HG02938 (cell line): Measurements from ENCODE around the gene NCKAP5L.
"Not testable (repeated sequence)": the region's sequence is repeated elsewhere in the genome, so short reads cannot be mapped to it uniquely, and the experiment has no call there.

Experiments used
- ATAC-seq: cut with Tn5 transposase; IDR thresholded peaks from one replicate; pipeline ENCODE4 v1.9.1; 2021; ENCODE audit warnings: mild to moderate bottlenecking, moderate library complexity; ENCODE audit not compliant: unreplicated experiment

Gene NCKAP5L

GRCh38 chr12:49783917-49784676, 44.1 kb downstream of the NCKAP5L start:
- ATAC-seq = no peak

GRCh38 chr12:49780914-49781313, 47.3 kb downstream of the NCKAP5L start:
- ATAC-seq = not testable (repeated sequence)

- no peak for ATAC-seq
Measured at GRCh38 chr12:49779581-49779980, 48.6 kb downstream of the NCKAP5L start.

GRCh38 chr12:49777800-49778748, 50.1 kb downstream of the NCKAP5L start:
- ATAC-seq = no peak

- ATAC-seq = no peak
Measured at GRCh38 chr12:49777341-49777740, 50.9 kb downstream of the NCKAP5L start.

GRCh38 chr12:49776858-49777257, 51.4 kb downstream of the NCKAP5L start:
- ATAC-seq = no peak

- no peak for ATAC-seq
Measured at GRCh38 chr12:49776413-49776812, 51.8 kb downstream of the NCKAP5L start.

- ATAC-seq = not testable (repeated sequence)
Measured at GRCh38 chr12:49773102-49773501, 55.1 kb downstream of the NCKAP5L start.

- ATAC-seq = no peak
Measured at GRCh38 chr12:49767333-49767732, 60.9 kb downstream of the NCKAP5L start.

- no peak for ATAC-seq
Measured at GRCh38 chr12:49766115-49766455, 62.1 kb downstream of the NCKAP5L start.

- no peak for ATAC-seq
Measured at GRCh38 chr12:49764126-49764525, 64.1 kb downstream of the NCKAP5L start.

- no peak for ATAC-seq
Measured at GRCh38 chr12:49763006-49763591, 65.1 kb downstream of the NCKAP5L start.

- ATAC-seq = no peak
Measured at GRCh38 chr12:49762468-49762847, 65.8 kb downstream of the NCKAP5L start.

- ATAC-seq = no peak
Measured at GRCh38 chr12:49761677-49762467, 66.3 kb downstream of the NCKAP5L start.

GRCh38 chr12:49750996-49751393, 77.2 kb downstream of the NCKAP5L start:
- no peak for ATAC-seq

- no peak for ATAC-seq
Measured at GRCh38 chr12:49750027-49750995, 77.9 kb downstream of the NCKAP5L start.

- ATAC-seq = no peak
Measured at GRCh38 chr12:49748800-49749199, 79.4 kb downstream of the NCKAP5L start.

- ATAC-seq = no peak
Measured at GRCh38 chr12:49748306-49748705, 79.9 kb downstream of the NCKAP5L start.

- no peak for ATAC-seq
Measured at GRCh38 chr12:49744363-49744885, 83.8 kb downstream of the NCKAP5L start.
